EH (cell line): ENCODE measurements around the gene HLA-DMB.

Source experiments
- DNase-seq: peaks from one replicate; pipeline ENCODE4 v3.0.0-alpha.2; 2015; ENCODE audit warnings: low read depth

The HLA-DMB gene

DNA sequence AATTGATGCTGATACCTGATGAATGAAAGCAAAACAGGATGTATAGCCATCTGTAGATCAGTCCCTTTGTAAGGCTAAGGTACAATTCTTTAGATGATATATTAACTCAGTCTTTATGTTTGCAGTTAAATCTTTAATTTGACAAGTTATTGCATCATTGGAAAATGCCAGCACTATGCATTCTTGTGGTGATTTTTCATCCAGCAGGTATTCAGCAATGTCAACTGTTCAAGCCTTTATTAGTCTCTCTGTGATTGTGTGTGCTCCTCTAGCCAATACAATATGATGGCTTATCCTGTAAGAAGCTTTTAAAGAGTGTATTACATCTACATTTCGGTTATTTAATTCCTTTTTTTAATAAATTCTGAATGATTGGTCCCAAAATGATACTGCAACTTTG lies 34.3 kb downstream of the HLA-DMB start:
- DNase-seq = peak; percentile 66

DNA sequence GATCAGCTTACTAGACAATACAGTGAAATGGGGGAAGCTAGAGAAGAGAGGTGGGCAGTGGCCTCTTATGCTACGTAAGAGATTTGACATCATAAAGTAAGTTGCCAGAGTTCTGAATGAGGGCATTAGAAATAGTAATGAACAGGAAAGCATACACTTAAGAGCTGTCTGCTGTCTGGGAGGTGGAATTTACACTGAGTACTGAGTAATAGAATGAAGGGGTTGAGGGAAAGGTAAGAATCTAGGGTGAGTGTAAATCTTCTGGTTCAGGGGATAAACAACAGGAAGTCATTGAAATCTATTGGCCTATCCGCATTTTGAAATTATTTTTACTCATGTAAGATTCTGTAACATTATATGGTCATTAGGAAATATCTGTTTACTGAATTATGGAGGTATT lies 35.8 kb downstream of the HLA-DMB start:
- DNase-seq = no peak

DNA sequence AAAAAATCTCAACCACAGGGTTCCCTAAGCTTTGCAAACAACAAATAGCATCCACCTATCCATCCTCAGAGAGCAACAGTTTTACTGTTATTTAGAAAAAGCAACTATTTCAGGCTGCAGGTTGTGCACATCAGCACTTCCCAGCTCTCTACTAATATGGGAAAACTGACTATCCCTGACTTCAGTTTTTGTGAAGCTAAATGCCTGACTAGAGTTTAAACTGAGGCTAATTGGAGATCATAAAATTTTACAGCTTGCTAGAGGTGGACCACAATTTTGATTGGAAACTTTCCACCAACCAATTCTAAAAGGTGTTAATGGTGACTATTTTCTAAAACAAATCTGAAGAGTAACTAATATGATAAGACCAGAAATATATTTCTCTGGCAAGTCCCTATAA lies 36.9 kb downstream of the HLA-DMB start:
- no peak for DNase-seq

DNA sequence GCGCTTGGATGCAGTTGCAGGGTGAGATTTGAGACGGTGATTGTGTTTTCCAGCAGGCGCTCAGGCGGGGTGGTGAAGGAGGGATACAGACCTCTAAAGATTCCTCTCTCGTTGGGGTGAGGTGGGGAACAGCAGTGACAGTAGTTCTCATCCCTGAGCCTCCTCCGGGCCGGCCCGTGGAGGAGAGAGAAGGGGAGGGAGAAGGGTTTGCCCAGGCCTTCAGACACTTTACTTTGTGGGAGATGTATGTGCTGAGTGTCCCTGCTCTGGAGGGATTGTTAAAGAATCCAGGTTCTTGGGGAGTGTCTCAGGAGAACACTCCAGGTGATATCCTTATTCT lies 45.9 kb downstream of the HLA-DMB start:
- no peak for DNase-seq

DNA sequence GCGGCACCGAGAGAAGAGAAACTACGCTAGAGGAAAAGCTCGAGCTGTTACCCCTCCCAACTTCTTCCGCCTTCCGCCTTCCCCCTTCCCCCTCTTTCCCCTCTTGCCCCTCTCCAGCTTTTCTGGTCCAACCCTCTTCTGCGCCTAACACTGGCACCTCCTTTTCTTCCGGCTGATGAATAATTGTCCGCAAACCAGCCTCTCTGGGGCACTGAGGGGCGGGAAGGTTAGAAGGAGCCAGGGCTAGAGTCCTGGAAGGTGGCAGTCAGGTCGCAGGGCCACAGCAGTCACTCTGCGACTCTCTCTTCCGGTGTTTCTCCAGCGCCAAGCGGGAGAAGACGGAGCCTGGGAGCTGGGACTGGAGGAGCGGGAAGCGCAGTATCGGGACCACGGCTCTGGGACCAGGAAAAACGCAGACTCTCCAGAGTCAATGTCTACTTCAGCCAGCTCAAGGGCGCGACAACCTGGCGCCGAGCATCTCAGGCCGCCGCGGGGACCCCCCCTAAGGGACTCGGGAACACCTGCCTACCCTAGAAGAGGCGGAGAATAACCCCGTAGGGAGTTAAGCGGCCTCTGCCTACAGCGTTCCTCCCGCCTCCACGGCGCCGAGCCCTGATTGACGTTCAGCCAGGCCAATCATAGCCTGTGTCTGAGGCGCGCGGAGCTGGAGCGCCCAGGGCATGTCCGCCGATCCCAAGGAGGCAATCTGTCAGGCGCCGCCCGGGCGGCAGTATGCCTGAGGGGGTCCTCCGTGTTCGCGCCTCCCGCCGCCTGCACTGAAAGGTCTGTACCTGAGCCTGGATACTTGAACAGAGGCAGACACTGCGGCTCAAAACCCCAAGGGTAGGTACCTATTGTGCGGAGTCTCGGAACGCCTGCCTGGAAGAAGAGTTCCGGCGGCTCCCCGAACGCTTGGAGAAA lies 46.5 kb downstream of the HLA-DMB start:
- peak; percentile 89 for DNase-seq

DNA sequence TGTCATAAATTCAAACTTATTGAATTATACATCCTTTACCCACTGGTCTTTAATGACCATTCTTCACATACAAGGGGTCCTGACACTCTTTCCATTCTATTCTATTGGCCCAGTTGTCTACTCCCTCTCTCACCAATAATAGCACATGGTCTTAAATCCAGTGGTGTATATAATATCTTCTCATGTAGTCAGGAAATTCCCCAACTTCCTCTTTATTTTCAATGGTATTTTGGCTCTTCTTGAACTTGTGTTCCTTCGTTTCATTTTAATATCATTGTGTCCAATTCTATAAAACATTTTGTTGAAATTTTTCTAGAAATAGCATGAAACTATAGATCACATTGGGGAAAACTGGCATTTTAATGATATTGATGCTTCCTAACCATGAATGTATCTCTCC lies 50.0 kb downstream of the HLA-DMB start:
- DNase-seq = no peak

DNA sequence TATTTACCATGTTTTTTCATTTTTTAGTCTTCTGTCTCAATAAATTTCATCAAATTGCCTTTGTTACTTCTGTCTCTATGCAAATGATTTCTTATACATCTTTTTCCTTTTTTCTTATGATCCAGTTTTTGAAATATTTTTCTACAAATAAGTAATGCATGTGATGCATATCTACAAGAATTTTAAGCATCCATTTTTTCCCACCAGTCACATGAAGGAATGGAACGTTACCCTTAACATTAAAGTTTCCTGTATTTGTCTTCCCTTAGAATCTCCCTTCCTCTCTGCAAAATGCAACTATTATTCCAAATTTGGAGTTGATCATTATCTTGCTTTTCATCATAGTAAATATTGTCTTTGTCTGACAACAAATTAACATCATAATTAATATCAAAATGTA lies 51.3 kb downstream of the HLA-DMB start:
- no peak for DNase-seq

DNA sequence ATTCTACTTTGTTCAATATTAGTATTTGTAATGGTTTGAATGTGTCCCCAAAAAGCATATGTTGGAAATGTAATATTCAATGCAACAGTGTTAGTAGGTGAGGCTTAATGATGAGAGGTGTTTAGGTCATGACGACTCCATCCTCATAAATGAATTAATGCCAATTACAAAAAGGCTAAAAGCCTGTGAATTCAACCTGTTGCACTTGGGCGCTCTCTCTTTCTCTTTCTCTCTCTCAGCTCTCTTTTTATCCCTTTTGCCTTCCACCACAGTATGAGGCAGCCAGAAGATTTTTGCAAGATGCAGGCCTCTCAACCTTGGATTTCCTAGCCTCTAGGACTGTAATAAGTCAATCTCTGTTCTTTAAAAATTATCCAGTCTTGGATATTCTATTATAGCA lies 52.3 kb downstream of the HLA-DMB start:
- DNase-seq = no peak

DNA sequence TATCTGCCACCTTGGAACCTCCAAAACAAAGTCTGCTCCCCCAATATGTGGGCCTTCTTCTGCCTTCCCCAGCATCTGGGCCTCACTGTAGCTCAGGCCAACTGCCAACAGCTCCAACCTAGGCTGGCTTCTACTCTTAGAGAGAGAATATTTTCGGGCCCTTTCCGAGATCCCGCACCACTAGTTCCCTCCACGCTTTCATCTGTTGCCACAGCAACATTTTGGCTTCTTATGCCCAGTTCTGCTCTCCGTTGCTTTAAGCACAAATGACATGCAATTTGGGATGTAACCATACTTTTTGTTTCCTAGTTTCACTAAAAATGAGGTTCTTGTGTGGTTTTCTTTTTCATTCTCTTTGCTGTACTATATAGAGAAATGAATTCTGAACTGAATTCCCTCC lies 53.2 kb downstream of the HLA-DMB start:
- DNase-seq = no peak

DNA sequence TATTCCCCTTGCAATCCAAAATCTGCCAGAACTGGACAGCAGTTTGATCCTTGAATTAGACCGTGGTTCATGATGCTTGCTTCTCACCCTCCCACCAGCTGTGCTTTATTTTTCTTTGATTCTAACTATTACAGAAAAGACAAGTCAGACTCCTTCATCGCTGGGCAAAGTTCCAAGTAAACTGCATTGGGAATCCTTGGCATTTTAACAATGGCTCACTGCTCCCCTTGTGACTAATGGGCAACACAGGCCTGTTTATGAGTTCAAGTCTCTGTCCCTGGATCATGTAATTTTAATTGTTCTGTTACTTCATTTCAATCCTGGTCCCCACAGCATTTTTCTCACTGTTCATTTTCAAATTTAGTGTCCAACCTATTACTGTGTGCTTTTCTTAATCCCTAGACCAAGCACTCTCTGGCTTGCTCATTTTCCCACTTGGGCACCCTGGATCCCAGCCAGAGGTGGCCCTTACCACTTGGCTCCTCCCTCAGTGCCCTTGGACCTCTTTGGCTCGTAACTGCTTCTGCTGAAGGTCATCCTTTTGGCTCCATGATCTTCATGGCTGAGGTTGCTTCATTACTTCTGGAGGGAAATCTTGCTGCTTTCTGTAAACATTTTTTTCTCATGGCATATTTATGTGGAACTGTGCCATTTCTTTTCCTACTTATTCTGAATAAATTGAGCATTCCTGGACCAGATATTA lies 54.0 kb downstream of the HLA-DMB start:
- DNase-seq = peak; percentile 95

DNA sequence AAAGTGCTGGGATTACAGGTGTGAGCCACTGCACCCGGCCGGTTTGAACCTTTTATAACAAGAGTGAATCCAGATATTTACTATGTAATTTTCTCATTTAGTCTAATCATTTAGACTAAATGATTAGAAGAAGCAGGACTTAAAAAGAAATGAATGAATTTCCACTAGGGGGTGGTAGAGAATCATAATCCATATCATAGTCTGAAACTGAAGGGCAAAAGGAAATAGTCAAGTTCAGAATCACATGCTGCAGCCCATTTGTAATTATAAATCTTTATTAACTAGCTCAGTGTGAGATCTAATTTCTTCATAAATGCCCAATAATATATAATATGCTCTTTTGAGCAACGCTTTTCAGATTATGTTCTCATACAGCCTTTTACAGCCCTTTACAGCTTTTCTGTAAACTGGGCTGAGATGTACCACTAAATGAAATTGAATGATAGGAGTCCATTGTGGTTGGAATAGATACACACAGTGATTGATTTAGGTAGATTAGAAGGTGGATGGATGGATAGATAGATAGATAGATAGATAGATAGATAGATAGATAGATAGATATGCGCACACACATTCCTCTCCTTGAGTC lies 55.0 kb downstream of the HLA-DMB start:
- peak; percentile 74 for DNase-seq
